ENCODE results near the gene ADORA2A. TPM values are rescaled to one million over a fixed set of nuclear protein-coding genes. Genes with fewer than 3 reads are reported as not detected.

ADORA2A gene
- total RNA-seq, 2 experiments from 2014 or later: 37.6 to 38.0 TPM

GRCh38 chr22:24406322-24407277 lies 20.8 kb upstream of the ADORA2A start:
- CTCF ChIA-PET: interaction anchor here (1.2 kb wide), 1 partner anchor 90 kb away, joined by 4 read pairs; no protein-coding TSS in a partner anchor
- intact Hi-C loops (cut with micrococcal nuclease): no loop called here
- peaks cover 35% of the 10 kb centered on the region for H3K4me1 Mint-ChIP-seq (ENCODE audit: low read depth)
- H3K36me3 Mint-ChIP-seq (ENCODE audit: low read depth): peaks cover 4% of the 10 kb centered on the region
- no peaks in the 10 kb centered on the region for H3K27me3 Mint-ChIP-seq (ENCODE audit: low read depth)
- H3K4me3 Mint-ChIP-seq: no peak overlapping the region
- DNase-seq: no peak
- H3K9me3 Mint-ChIP-seq: no peaks in the 10 kb centered on the region
- peak overlapping the region; percentile 39 for H3K27ac Mint-ChIP-seq

GRCh38 chr22:24407278-24407665 lies 20.1 kb upstream of the ADORA2A start:
- CTCF ChIA-PET: no interaction called here
- Mint-ChIP-seq H3K27ac (peak overlapping the region; percentile 39), H3K4me3 (no peak overlapping the region), H3K36me3 (ENCODE audit: low read depth) (peaks cover 3% of the 10 kb centered on the region), H3K27me3 (ENCODE audit: low read depth) (no peaks in the 10 kb centered on the region), H3K9me3 (no peaks in the 10 kb centered on the region), H3K4me1 (ENCODE audit: low read depth) (peaks cover 33% of the 10 kb centered on the region)
- intact Hi-C loops (cut with micrococcal nuclease): no loop called here
- no peak for DNase-seq

- peaks cover 3% of the 10 kb centered on the region for H3K36me3 Mint-ChIP-seq (ENCODE audit: low read depth)
- intact Hi-C loops (cut with micrococcal nuclease): no loop called here
- no peak overlapping the region for H3K4me3 Mint-ChIP-seq
- no peak for DNase-seq
- no peaks in the 10 kb centered on the region for H3K27me3 Mint-ChIP-seq (ENCODE audit: low read depth)
- no peaks in the 10 kb centered on the region for H3K9me3 Mint-ChIP-seq
- H3K4me1 Mint-ChIP-seq (ENCODE audit: low read depth): peaks cover 27% of the 10 kb centered on the region
- CTCF ChIA-PET: no interaction called here
- no peak overlapping the region for H3K27ac Mint-ChIP-seq
These were observed 19.5 kb upstream of the ADORA2A start for GRCh38 chr22:24407884-24408283.

GRCh38 chr22:24408630-24409029 lies 18.8 kb upstream of the ADORA2A start:
- intact Hi-C loops (cut with micrococcal nuclease): no loop called here
- DNase-seq: no peak
- Mint-ChIP-seq H3K36me3 (ENCODE audit: low read depth) (peaks cover 2% of the 10 kb centered on the region), H3K27me3 (ENCODE audit: low read depth) (no peaks in the 10 kb centered on the region), H3K4me3 (no peak overlapping the region), H3K9me3 (no peaks in the 10 kb centered on the region), H3K4me1 (ENCODE audit: low read depth) (peaks cover 25% of the 10 kb centered on the region), H3K27ac (no peak overlapping the region)
- CTCF ChIA-PET: interaction anchor here (1.3 to 1.5 kb wide), 3 partner anchors 12 to 117 kb away, joined by 3 to 4 read pairs (median 4); no protein-coding TSS in a partner anchor

GRCh38 chr22:24409707-24410106 lies 17.7 kb upstream of the ADORA2A start:
- DNase-seq: no peak
- peaks cover 1% of the 10 kb centered on the region for H3K36me3 Mint-ChIP-seq (ENCODE audit: low read depth)
- H3K9me3 Mint-ChIP-seq: no peaks in the 10 kb centered on the region
- H3K27ac Mint-ChIP-seq: no peak overlapping the region
- CTCF ChIA-PET: interaction anchor here (0.9 to 1.5 kb wide), 4 partner anchors 11 to 116 kb away, joined by 3 to 4 read pairs (median 4); no protein-coding TSS in a partner anchor
- peaks cover 25% of the 10 kb centered on the region for H3K4me1 Mint-ChIP-seq (ENCODE audit: low read depth)
- intact Hi-C loops (cut with micrococcal nuclease): no loop called here
- no peak overlapping the region for H3K4me3 Mint-ChIP-seq
- H3K27me3 Mint-ChIP-seq (ENCODE audit: low read depth): no peaks in the 10 kb centered on the region

DNA sequence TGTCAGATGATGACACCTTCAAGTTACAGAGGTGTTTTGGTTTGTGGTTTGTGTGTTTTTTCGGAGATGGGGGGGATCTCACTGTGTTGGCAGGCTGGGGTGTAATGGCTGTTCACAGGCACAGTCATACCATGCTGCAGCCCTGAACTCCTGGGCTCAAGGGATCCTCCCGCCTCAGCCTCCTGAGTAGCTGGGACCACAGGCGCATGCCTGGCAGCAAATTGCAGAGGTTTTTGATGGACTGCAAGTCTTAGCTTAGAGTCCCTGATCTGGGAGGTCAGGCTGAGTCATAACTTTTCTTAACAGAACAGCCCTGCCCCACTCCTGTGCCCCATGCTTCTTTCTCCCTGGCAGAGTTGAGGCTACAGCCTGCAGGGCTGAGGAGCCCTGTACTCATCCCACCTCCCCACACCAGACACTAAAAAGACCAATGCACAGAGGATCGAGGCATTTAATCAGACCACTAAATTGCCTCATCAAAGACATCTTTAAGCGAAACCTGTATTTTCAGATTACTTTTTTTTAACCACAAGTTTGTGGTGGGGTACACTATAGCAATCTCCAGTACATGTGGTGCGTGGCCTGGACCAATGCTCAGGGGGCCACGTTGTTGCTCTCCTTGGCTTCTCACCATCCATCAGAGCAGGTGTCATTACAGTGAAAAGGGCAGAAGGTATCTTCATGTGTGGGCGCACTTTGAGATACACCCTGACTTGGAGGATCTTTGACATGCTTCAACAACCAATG lies 17.1 kb upstream of the ADORA2A start:
- CTCF ChIA-PET: interaction anchor here (0.9 kb wide), 1 partner anchor 19 kb away, joined by 3 read pairs; no protein-coding TSS in a partner anchor
- Mint-ChIP-seq H3K27me3 (ENCODE audit: low read depth) (no peaks in the 10 kb centered on the region), H3K4me1 (ENCODE audit: low read depth) (peaks cover 24% of the 10 kb centered on the region), H3K36me3 (ENCODE audit: low read depth) (peaks cover 2% of the 10 kb centered on the region), H3K9me3 (no peaks in the 10 kb centered on the region), H3K4me3 (no peak overlapping the region), H3K27ac (peak overlapping the region; percentile 10)
- intact Hi-C loops (cut with micrococcal nuclease): no loop called here
- no peak for DNase-seq

DNA sequence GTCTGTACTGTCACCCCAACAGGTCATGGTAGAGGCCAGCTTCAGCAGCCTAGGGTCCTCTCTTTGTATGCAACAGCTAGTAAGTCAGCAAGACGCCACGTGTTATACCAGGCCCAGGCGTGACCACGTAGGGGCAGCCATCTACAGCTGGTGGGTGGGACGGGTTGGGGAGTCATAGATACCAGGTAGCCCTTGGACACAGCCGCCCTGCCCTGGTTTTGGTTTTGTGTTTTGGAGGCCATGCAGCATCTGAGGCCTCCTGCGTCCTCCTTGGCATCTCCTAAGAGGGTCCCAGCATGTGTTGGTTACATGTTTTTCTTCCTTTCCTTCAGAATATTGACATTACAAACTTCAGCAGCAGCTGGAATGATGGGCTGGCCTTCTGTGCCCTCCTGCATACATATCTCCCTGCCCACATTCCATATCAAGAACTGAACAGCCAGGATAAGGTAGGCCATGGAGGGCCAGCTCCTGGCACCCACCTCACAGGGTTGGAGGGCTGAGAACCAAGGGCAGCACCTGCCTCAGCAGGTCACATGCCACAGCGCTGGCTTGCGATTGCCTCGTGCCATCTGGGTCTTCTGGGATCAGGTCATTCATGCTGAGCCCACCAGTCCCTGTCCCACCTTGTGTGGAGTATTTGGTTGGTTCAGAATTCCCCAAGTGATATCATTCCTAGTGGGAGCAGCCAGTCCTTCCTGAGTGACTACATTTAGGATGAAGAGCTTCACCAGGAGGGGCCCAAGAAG lies 16.0 kb upstream of the ADORA2A start:
- intact Hi-C loops (cut with micrococcal nuclease): no loop called here
- CTCF ChIA-PET: interaction anchor here (0.7 to 1.0 kb wide), 2 partner anchors 12 to 49 kb away, joined by 4 to 6 read pairs; no protein-coding TSS in a partner anchor

DNA sequence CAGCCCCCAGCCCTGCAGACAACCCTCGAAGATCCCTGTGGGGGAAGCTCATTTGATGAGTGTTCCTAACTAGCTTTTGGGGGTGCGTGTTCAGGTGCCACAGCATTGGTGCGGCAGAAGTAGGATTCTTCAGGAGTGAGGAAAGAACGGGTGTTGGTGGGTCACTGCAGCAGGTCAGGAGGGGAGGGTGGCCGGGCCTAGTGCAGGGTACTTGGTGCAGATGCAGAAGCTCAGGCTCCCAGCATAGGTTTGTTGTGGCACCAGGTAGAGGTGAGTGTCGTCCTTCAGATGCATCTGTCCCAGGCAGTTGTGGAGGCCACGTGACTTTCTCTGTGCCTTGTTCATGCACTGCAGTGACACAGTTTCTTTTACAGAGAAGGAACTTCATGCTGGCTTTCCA lies 15.1 kb upstream of the ADORA2A start:
- Mint-ChIP-seq H3K27ac (no peak overlapping the region), H3K36me3 (ENCODE audit: low read depth) (peaks cover 3% of the 10 kb centered on the region), H3K27me3 (ENCODE audit: low read depth) (no peaks in the 10 kb centered on the region), H3K9me3 (no peaks in the 10 kb centered on the region), H3K4me3 (no peak overlapping the region), H3K4me1 (ENCODE audit: low read depth) (peaks cover 9% of the 10 kb centered on the region)
- intact Hi-C loops (cut with micrococcal nuclease): no loop called here
- DNase-seq: no peak
- CTCF ChIA-PET: interaction anchor here (1.0 kb wide), 1 partner anchor 13 kb away, joined by 6 read pairs; no protein-coding TSS in a partner anchor

More for the DNA sequence above, 16.0 kb upstream of the ADORA2A start:
- H3K9me3 Mint-ChIP-seq: no peaks in the 10 kb centered on the region
- H3K27me3 Mint-ChIP-seq (ENCODE audit: low read depth): no peaks in the 10 kb centered on the region
- peaks cover 3% of the 10 kb centered on the region for H3K36me3 Mint-ChIP-seq (ENCODE audit: low read depth)
- H3K4me3 Mint-ChIP-seq: no peak overlapping the region
- no peak overlapping the region for H3K27ac Mint-ChIP-seq
- H3K4me1 Mint-ChIP-seq (ENCODE audit: low read depth): peaks cover 17% of the 10 kb centered on the region
- DNase-seq: no peak

GRCh38 chr22:24413271-24413670 lies 14.1 kb upstream of the ADORA2A start:
- Mint-ChIP-seq H3K9me3 (no peaks in the 10 kb centered on the region), H3K4me3 (no peak overlapping the region), H3K27ac (no peak overlapping the region), H3K36me3 (ENCODE audit: low read depth) (peaks cover 3% of the 10 kb centered on the region), H3K4me1 (ENCODE audit: low read depth) (peaks cover 6% of the 10 kb centered on the region), H3K27me3 (ENCODE audit: low read depth) (no peaks in the 10 kb centered on the region)
- CTCF ChIA-PET: no interaction called here
- DNase-seq: no peak
- intact Hi-C loops (cut with micrococcal nuclease): no loop called here

GRCh38 chr22:24413736-24414385 lies 13.5 kb upstream of the ADORA2A start:
- Mint-ChIP-seq H3K9me3 (no peaks in the 10 kb centered on the region), H3K27ac (no peak overlapping the region), H3K36me3 (ENCODE audit: low read depth) (peaks cover 3% of the 10 kb centered on the region), H3K4me1 (ENCODE audit: low read depth) (peaks cover 6% of the 10 kb centered on the region), H3K4me3 (no peak overlapping the region), H3K27me3 (ENCODE audit: low read depth) (no peaks in the 10 kb centered on the region)
- intact Hi-C loops (cut with micrococcal nuclease): no loop called here
- DNase-seq: no peak
- CTCF ChIA-PET: no interaction called here

- Mint-ChIP-seq H3K9me3 (no peaks in the 10 kb centered on the region), H3K27ac (no peak overlapping the region), H3K4me3 (no peak overlapping the region), H3K4me1 (ENCODE audit: low read depth) (peaks cover 3% of the 10 kb centered on the region), H3K36me3 (ENCODE audit: low read depth) (peaks cover 3% of the 10 kb centered on the region), H3K27me3 (ENCODE audit: low read depth) (no peaks in the 10 kb centered on the region)
- CTCF ChIA-PET: no interaction called here
- intact Hi-C loops (cut with micrococcal nuclease): no loop called here
- no peak for DNase-seq
These were observed 12.9 kb upstream of the ADORA2A start for GRCh38 chr22:24414523-24414922.

Data from activated naive CD4-positive, alpha-beta T cell treated with anti-CD3 and anti-CD28 coated beads for 36 hours (primary cell).